ENCODE data around the gene SPTB.

SPTB gene

GRCh38 chr14:64789696-64790095 lies 90.0 kb downstream of the SPTB start:
- no peak overlapping the region for H3K4me3 ChIP-seq (replicated peaks in 1 of 2; ENCODE audit: low read depth in 2 of 2, low read length in 2 of 2)
- DNase-seq (ENCODE audit: low read depth in 2 of 2) = no peak
- TF ChIP-seq, protein P1, sequence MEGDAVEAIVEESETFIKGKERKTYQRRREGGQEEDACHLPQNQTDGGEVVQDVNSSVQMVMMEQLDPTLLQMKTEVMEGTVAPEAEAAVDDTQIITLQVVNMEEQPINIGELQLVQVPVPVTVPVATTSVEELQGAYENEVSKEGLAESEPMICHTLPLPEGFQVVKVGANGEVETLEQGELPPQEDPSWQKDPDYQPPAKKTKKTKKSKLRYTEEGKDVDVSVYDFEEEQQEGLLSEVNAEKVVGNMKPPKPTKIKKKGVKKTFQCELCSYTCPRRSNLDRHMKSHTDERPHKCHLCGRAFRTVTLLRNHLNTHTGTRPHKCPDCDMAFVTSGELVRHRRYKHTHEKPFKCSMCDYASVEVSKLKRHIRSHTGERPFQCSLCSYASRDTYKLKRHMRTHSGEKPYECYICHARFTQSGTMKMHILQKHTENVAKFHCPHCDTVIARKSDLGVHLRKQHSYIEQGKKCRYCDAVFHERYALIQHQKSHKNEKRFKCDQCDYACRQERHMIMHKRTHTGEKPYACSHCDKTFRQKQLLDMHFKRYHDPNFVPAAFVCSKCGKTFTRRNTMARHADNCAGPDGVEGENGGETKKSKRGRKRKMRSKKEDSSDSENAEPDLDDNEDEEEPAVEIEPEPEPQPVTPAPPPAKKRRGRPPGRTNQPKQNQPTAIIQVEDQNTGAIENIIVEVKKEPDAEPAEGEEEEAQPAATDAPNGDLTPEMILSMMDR (IDR thresholded peaks at IDR 0.05; ENCODE audit: low read depth, low read length) = no peak

DNA sequence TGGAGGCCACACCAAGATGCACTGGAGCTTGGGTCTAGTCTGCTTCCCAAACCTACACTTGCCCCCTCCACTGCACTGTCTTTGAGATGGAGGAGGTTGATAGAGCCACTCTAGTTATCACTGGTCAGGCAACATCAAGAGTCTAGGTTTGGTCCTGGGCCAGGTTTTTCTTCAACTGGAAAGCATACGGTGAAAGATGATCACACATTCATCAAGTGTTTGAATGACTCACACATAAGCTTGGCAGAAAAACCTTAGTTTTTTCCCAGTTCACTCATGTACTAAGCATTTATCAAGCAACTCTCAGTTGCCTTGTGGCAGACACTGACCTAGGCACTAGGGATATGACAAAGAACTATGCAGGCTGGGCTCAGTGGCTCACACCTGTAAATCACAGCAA lies 91.0 kb downstream of the SPTB start:
- TF ChIP-seq, protein P1 (IDR thresholded peaks at IDR 0.05; ENCODE audit: low read depth, low read length) = no peak
- peak; percentile 85 to 93 for DNase-seq (ENCODE audit: low read depth in 2 of 2)
- H3K4me3 ChIP-seq (replicated peaks in 1 of 2; ENCODE audit: low read depth in 2 of 2, low read length in 2 of 2) = no peak overlapping the region

DNA sequence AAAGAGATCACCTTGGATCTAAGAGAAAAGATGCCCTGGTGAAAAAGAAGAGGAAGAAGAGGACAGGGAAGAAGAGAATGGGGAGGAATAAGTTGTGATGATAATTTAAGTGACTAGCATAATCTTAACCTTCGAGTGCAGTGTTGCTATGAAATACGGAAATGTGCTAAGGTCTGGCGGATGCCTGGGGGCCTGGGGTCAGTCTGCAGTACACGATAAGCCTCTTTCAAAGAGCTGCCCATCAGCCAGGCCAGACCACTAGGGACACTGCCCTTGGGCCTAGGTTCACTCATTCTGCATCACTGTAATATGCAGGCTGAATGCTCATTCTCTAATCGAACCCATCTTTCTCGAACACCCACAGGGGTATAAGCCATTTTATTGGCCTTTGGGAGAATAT lies 92.1 kb downstream of the SPTB start:
- TF ChIP-seq, protein P1 (IDR thresholded peaks at IDR 0.05; ENCODE audit: low read depth, low read length) = no peak
- no peak overlapping the region for H3K4me3 ChIP-seq (replicated peaks in 1 of 2; ENCODE audit: low read depth in 2 of 2, low read length in 2 of 2)
- no peak for DNase-seq (ENCODE audit: low read depth in 2 of 2)

DNA sequence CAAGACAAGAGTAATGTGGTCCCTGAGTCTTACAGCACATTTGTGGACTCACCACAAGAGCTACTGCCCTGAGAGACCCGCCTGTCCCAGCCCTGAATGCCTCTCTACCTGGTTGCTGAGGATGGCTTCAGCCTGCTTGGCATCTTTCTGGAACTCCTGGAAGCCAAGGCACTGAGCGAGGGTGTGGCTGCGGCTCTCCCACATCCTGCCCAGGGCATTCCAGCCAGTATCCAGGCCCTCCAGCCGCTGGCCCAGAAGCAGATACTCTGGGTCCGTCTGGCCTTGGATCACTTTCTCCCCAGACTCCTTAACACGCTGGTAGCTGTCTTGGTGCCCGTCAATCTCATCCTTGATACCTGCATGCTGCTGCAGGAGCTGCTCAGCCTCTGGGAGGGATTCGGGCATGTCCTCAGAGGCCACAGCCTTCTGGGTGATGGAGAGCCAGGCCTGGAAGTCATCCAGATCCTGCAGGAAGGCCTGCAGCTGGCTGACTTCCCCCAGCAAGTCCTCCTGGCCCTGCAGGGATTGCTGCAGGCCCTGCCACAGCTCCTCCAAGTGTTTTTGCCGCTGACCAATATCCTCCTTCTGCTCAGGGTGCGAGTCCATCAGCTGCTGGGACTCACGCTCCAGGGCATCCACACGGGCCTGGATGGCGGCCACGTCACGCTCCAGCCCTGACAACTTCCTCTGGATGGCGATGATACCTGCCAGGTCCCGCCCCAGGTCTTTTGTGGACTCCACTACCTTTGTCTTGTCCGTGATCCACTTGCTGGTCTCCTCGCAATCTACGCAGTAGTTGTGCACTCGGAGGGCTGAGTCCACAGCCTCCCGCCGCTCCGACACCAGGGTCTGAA lies 93.2 kb downstream of the SPTB start:
- TF ChIP-seq, protein P1 (IDR thresholded peaks at IDR 0.05; ENCODE audit: low read depth, low read length) = no peak
- H3K4me3 ChIP-seq (replicated peaks in 1 of 2; ENCODE audit: low read depth in 2 of 2, low read length in 2 of 2) = no peak overlapping the region
- DNase-seq (ENCODE audit: low read depth in 2 of 2) = peak in 1 of 2 donors; percentile 67

GRCh38 chr14:64784006-64784405 lies 95.7 kb downstream of the SPTB start:
- no peak for DNase-seq (ENCODE audit: low read depth in 2 of 2)
- TF ChIP-seq, protein P1 (IDR thresholded peaks at IDR 0.05; ENCODE audit: low read depth, low read length) = no peak
- no peak overlapping the region for H3K4me3 ChIP-seq (replicated peaks in 1 of 2; ENCODE audit: low read depth in 2 of 2, low read length in 2 of 2)

- no peak for DNase-seq (ENCODE audit: low read depth in 2 of 2)
- TF ChIP-seq, protein P1 (IDR thresholded peaks at IDR 0.05; ENCODE audit: low read depth, low read length) = no peak
- H3K4me3 ChIP-seq (replicated peaks in 1 of 2; ENCODE audit: low read depth in 2 of 2, low read length in 2 of 2) = no peak overlapping the region
Measured at GRCh38 chr14:64782196-64782595, 97.5 kb downstream of the SPTB start.
